ENCODE results near the gene NCK2. TPM values are rescaled to one million over a fixed set of nuclear protein-coding genes. Genes with fewer than 3 reads are reported as not detected.
A peak's percentile ranks its signal among the peaks of the same experiment; 100 is the strongest.

The NCK2 gene
- total and polyA plus RNA-seq, 7 experiments from 2014 or later: 30.8 to 134 (median 105) TPM

- no peaks in the 10 kb centered on the region for H3K27me3 Mint-ChIP-seq
- DNase-seq: peak in 1 of 9 donors; percentile 48
- POLR2A ChIA-PET: interaction anchor here (0.6 to 3.4 kb wide), 17 partner anchors 9 to 322 kb away, joined by 3 to 41 read pairs (median 7); no protein-coding TSS in a partner anchor
- H3K27ac ChIP-seq (ENCODE audit: low read depth, low read length): peak overlapping the region; percentile 85
- H3K27me3 ChIP-seq (ENCODE audit: control insufficient read depth in 2 of 2, insufficient read depth in 2 of 2, low read length in 2 of 2): no peaks in the 10 kb centered on the region
- H3K9me3 Mint-ChIP-seq: no peaks in the 10 kb centered on the region
- ATAC-seq: peak; percentile 12
- peak overlapping the region; percentile 83 to 98 (median 92) for H3K27ac Mint-ChIP-seq
- H3K9me3 ChIP-seq (ENCODE audit: control insufficient read depth in 2 of 3, low read length in 3 of 3): no peaks in the 10 kb centered on the region
- H3K36me3 Mint-ChIP-seq: peaks cover 3 to 27% (median 7%) of the 10 kb centered on the region in 5 donors
- H3K4me1 ChIP-seq (ENCODE audit: control insufficient read depth in 2 of 2, insufficient read depth in 2 of 2, low read length in 2 of 2): peaks cover 91 to 92% of the 10 kb centered on the region in 2 donors
- intact Hi-C loops (cut with micrococcal nuclease): loop anchor here (1.0 to 2.0 kb wide), 7 partner anchors 9 to 201 kb away; no protein-coding TSS in a partner anchor
- H3K4me1 Mint-ChIP-seq: peaks cover 82 to 97% (median 95%) of the 10 kb centered on the region in 7 donors
- peaks cover 0 to 8% (median 4%) of the 10 kb centered on the region in 3 experiments for H3K36me3 ChIP-seq (ENCODE audit: control insufficient read depth in 2 of 3, insufficient read depth in 3 of 3, low read length in 3 of 3)
- peak overlapping the region; percentile 53 for H3K4me3 ChIP-seq (ENCODE audit: low read length)
- peak overlapping the region; percentile 71 to 93 (median 84) for H3K4me3 Mint-ChIP-seq
- CTCF ChIA-PET: interaction anchor here (0.5 to 2.0 kb wide), 8 partner anchors 9 to 321 kb away, joined by 3 to 10 read pairs (median 4); no protein-coding TSS in a partner anchor
These were observed 32.3 kb downstream of the NCK2 start for GRCh38 chr2:105777031-105777482.

GRCh38 chr2:105777506-105778055, 32.9 kb downstream of the NCK2 start:
- Mint-ChIP-seq H3K27ac (peak overlapping the region; percentile 83 to 98 (median 92)), H3K9me3 (no peaks in the 10 kb centered on the region), H3K36me3 (peaks cover 0 to 26% (median 7%) of the 10 kb centered on the region in 5 donors), H3K27me3 (no peaks in the 10 kb centered on the region), H3K4me1 (peaks cover 82 to 97% (median 95%) of the 10 kb centered on the region in 7 donors), H3K4me3 (peak overlapping the region; percentile 71 to 93 (median 84))
- DNase-seq (peak in 2 of 9 donors; percentile 33 to 39), ATAC-seq (peak; percentile 25)
- H3K27me3 ChIP-seq (ENCODE audit: control insufficient read depth in 2 of 2, insufficient read depth in 2 of 2, low read length in 2 of 2): no peaks in the 10 kb centered on the region
- peaks cover 0 to 4% (median 3%) of the 10 kb centered on the region in 3 experiments for H3K36me3 ChIP-seq (ENCODE audit: control insufficient read depth in 2 of 3, insufficient read depth in 3 of 3, low read length in 3 of 3)
- peaks cover 91 to 93% of the 10 kb centered on the region in 2 donors for H3K4me1 ChIP-seq (ENCODE audit: control insufficient read depth in 2 of 2, insufficient read depth in 2 of 2, low read length in 2 of 2)
- H3K4me3 ChIP-seq (ENCODE audit: low read length): peak overlapping the region; percentile 53
- no peaks in the 10 kb centered on the region for H3K9me3 ChIP-seq (ENCODE audit: control insufficient read depth in 2 of 3, low read length in 3 of 3)
- ChIA-PET POLR2A (interaction anchor here (0.6 to 3.4 kb wide), 22 partner anchors 9 to 321 kb away, joined by 3 to 41 read pairs (median 4); no protein-coding TSS in a partner anchor), CTCF (interaction anchor here (0.6 to 2.0 kb wide), 8 partner anchors 9 to 321 kb away, joined by 3 to 5 read pairs (median 3); no protein-coding TSS in a partner anchor)
- intact Hi-C loops (cut with micrococcal nuclease): loop anchor here (1.0 to 2.0 kb wide), 7 partner anchors 9 to 201 kb away; no protein-coding TSS in a partner anchor
- peak overlapping the region; percentile 85 for H3K27ac ChIP-seq (ENCODE audit: low read depth, low read length)

- ATAC-seq (no peak), DNase-seq (peak in 1 of 9 donors; percentile 6)
- peaks cover 0 to 23% (median 6%) of the 10 kb centered on the region in 5 donors for H3K36me3 Mint-ChIP-seq
- peak overlapping the region; percentile 53 for H3K4me3 ChIP-seq (ENCODE audit: low read length)
- H3K27ac ChIP-seq (ENCODE audit: low read depth, low read length): peak overlapping the region; percentile 85
- H3K27me3 Mint-ChIP-seq: no peaks in the 10 kb centered on the region
- no peaks in the 10 kb centered on the region for H3K9me3 ChIP-seq (ENCODE audit: control insufficient read depth in 2 of 3, low read length in 3 of 3)
- H3K4me1 Mint-ChIP-seq: peaks cover 78 to 97% (median 95%) of the 10 kb centered on the region in 7 donors
- CTCF ChIA-PET: interaction anchor here (0.7 to 2.0 kb wide), 9 partner anchors 9 to 320 kb away, joined by 3 to 5 read pairs (median 3); no protein-coding TSS in a partner anchor
- POLR2A ChIA-PET: interaction anchor here (0.6 to 3.4 kb wide), 26 partner anchors 8 to 321 kb away, joined by 3 to 41 read pairs (median 4); partner anchors contain the start of gene NCK2
- peak overlapping the region; percentile 71 to 93 (median 84) for H3K4me3 Mint-ChIP-seq
- H3K4me1 ChIP-seq (ENCODE audit: control insufficient read depth in 2 of 2, insufficient read depth in 2 of 2, low read length in 2 of 2): peaks cover 91 to 96% of the 10 kb centered on the region in 2 donors
- H3K9me3 Mint-ChIP-seq: no peaks in the 10 kb centered on the region
- intact Hi-C loops (cut with micrococcal nuclease): no loop called here
- peak overlapping the region; percentile 83 to 98 (median 92) for H3K27ac Mint-ChIP-seq
- H3K27me3 ChIP-seq (ENCODE audit: control insufficient read depth in 2 of 2, insufficient read depth in 2 of 2, low read length in 2 of 2): no peaks in the 10 kb centered on the region
- H3K36me3 ChIP-seq (ENCODE audit: control insufficient read depth in 2 of 3, insufficient read depth in 3 of 3, low read length in 3 of 3): peaks cover 0 to 4% (median 3%) of the 10 kb centered on the region in 3 experiments
These were observed 33.4 kb downstream of the NCK2 start for GRCh38 chr2:105778080-105778607.

- ChIA-PET POLR2A (interaction anchor here (1.0 to 2.7 kb wide), 6 partner anchors 11 to 60 kb away, joined by 3 to 21 read pairs (median 4); partner anchors contain the start of gene NCK2), CTCF (interaction anchor here (0.5 to 1.5 kb wide), 6 partner anchors 11 to 307 kb away, joined by 3 to 4 read pairs (median 3); no protein-coding TSS in a partner anchor)
- intact Hi-C loops (cut with micrococcal nuclease): no loop called here
- Histone ChIP-seq H3K4me1 (ENCODE audit: control insufficient read depth in 2 of 2, insufficient read depth in 2 of 2, low read length in 2 of 2) (peaks cover 95 to 96% of the 10 kb centered on the region in 2 donors), H3K9me3 (ENCODE audit: control insufficient read depth in 2 of 3, low read length in 3 of 3) (no peaks in the 10 kb centered on the region), H3K27me3 (ENCODE audit: control insufficient read depth in 2 of 2, insufficient read depth in 2 of 2, low read length in 2 of 2) (no peaks in the 10 kb centered on the region), H3K36me3 (ENCODE audit: control insufficient read depth in 2 of 3, insufficient read depth in 3 of 3, low read length in 3 of 3) (no peaks in the 10 kb centered on the region), H3K4me3 (ENCODE audit: low read length) (no peak overlapping the region), H3K27ac (ENCODE audit: low read depth, low read length) (peak overlapping the region; percentile 85)
- Mint-ChIP-seq H3K27ac (peak overlapping the region; percentile 0 to 98 (median 93)), H3K4me1 (peaks cover 74 to 97% (median 95%) of the 10 kb centered on the region in 7 donors), H3K9me3 (no peaks in the 10 kb centered on the region), H3K4me3 (peak overlapping the region in 9 of 10 donors; percentile 53 to 83 (median 68)), H3K27me3 (no peaks in the 10 kb centered on the region), H3K36me3 (peaks cover 0 to 20% (median 0%) of the 10 kb centered on the region in 5 donors)
- ATAC-seq (no peak), DNase-seq (peak in 1 of 9 donors; percentile 4)
These were observed 34.7 kb downstream of the NCK2 start for GRCh38 chr2:105779394-105779793.

- peak overlapping the region; percentile 54 for H3K27ac ChIP-seq (ENCODE audit: low read depth, low read length)
- intact Hi-C loops (cut with micrococcal nuclease): no loop called here
- peak in 1 of 9 donors; percentile 9 for DNase-seq
These were observed 35.9 kb downstream of the NCK2 start for GRCh38 chr2:105780606-105781005.

More at GRCh38 chr2:105780606-105781005, 35.9 kb downstream of the NCK2 start:
- H3K4me3 ChIP-seq (ENCODE audit: low read length): no peak overlapping the region
- H3K27me3 Mint-ChIP-seq: no peaks in the 10 kb centered on the region
- H3K4me3 Mint-ChIP-seq: peak overlapping the region; percentile 7 to 87 (median 62)
- H3K27ac Mint-ChIP-seq: peak overlapping the region; percentile 35 to 94 (median 85)
- CTCF ChIA-PET: interaction anchor here (0.5 kb wide), 1 partner anchor 317 kb away, joined by 4 read pairs; no protein-coding TSS in a partner anchor
- H3K4me1 ChIP-seq (ENCODE audit: control insufficient read depth in 2 of 2, insufficient read depth in 2 of 2, low read length in 2 of 2): peaks cover 96 to 98% of the 10 kb centered on the region in 2 donors
- POLR2A ChIA-PET: no interaction called here
- no peaks in the 10 kb centered on the region for H3K36me3 ChIP-seq (ENCODE audit: control insufficient read depth in 2 of 3, insufficient read depth in 3 of 3, low read length in 3 of 3)
- H3K4me1 Mint-ChIP-seq: peaks cover 66 to 97% (median 92%) of the 10 kb centered on the region in 7 donors
- ATAC-seq: no peak
- H3K27me3 ChIP-seq (ENCODE audit: control insufficient read depth in 2 of 2, insufficient read depth in 2 of 2, low read length in 2 of 2): no peaks in the 10 kb centered on the region
- H3K36me3 Mint-ChIP-seq: peaks cover 0 to 23% (median 0%) of the 10 kb centered on the region in 5 donors
- no peaks in the 10 kb centered on the region for H3K9me3 Mint-ChIP-seq
- no peaks in the 10 kb centered on the region for H3K9me3 ChIP-seq (ENCODE audit: control insufficient read depth in 2 of 3, low read length in 3 of 3)
